Measurements from ENCODE around the gene CFAP97. TPM values are rescaled to one million over a fixed set of nuclear protein-coding genes. Genes with fewer than 3 reads are reported as not detected.
"Not testable (repeated sequence)": the region's sequence is repeated elsewhere in the genome, so short reads cannot be mapped to it uniquely, and the experiment has no call there.

CFAP97 gene
- total RNA-seq, 1 donor from 2014 or later: 27.5 TPM

- Mint-ChIP-seq H3K4me1 (ENCODE audit: low read depth) (no peaks in the 10 kb centered on the region), H3K27me3 (peaks cover 36% of the 10 kb centered on the region), H3K27ac (no peak overlapping the region), H3K36me3 (ENCODE audit: insufficient read depth) (no peaks in the 10 kb centered on the region), H3K9me3 (ENCODE audit: low read depth) (no peaks in the 10 kb centered on the region), H3K4me3 (ENCODE audit: low read depth) (peak overlapping the region; percentile 70)
- TF ChIP-seq, protein P1, sequence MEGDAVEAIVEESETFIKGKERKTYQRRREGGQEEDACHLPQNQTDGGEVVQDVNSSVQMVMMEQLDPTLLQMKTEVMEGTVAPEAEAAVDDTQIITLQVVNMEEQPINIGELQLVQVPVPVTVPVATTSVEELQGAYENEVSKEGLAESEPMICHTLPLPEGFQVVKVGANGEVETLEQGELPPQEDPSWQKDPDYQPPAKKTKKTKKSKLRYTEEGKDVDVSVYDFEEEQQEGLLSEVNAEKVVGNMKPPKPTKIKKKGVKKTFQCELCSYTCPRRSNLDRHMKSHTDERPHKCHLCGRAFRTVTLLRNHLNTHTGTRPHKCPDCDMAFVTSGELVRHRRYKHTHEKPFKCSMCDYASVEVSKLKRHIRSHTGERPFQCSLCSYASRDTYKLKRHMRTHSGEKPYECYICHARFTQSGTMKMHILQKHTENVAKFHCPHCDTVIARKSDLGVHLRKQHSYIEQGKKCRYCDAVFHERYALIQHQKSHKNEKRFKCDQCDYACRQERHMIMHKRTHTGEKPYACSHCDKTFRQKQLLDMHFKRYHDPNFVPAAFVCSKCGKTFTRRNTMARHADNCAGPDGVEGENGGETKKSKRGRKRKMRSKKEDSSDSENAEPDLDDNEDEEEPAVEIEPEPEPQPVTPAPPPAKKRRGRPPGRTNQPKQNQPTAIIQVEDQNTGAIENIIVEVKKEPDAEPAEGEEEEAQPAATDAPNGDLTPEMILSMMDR (IDR thresholded peaks at IDR 0.05; ENCODE audit: unreplicated experiment): no peak
- DNase-seq (ENCODE audit: low spot score, unreplicated experiment): peak; percentile 23
These were observed 76.5 kb downstream of the CFAP97 start for GRCh38 chr4:185127021-185127925.

- Mint-ChIP-seq H3K4me3 (ENCODE audit: low read depth) (no peak overlapping the region), H3K4me1 (ENCODE audit: low read depth) (no peaks in the 10 kb centered on the region), H3K27ac (no peak overlapping the region), H3K27me3 (peaks cover 29% of the 10 kb centered on the region), H3K36me3 (ENCODE audit: insufficient read depth) (no peaks in the 10 kb centered on the region), H3K9me3 (ENCODE audit: low read depth) (no peaks in the 10 kb centered on the region)
- DNase-seq (ENCODE audit: low spot score, unreplicated experiment): no peak
- TF ChIP-seq, protein P1 (IDR thresholded peaks at IDR 0.05; ENCODE audit: unreplicated experiment): no peak
These were observed 79.8 kb downstream of the CFAP97 start for GRCh38 chr4:185124006-185124405.

DNA sequence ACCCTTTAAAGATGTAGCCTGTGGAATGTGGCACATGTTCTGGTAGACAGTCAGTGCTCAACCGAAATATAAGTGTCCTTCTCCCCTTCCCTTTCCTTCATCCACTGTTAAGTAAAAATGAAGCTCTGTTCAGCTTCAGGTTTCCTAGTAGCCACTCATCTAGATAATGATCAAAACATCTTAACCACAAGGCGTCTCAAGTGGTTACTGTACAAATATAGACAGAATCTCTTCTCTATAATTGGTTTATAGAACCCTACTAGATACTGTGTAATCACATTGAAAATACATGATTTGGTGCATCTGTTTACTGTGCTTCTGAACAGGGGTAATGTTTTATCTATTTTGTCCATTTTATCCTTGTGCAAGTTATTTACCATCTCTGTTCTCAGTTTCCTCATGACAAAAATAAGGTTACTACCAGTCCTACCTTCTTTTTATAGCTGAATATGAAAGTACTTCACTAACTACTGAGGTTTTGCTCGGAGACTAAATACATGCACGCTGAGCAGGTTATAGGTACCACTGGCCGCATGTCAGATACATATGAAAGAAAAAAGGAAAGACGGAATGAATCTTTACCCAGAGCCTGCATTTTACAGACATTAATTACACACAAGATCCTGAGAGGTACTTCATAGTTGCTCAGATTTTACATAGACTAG, 81.0 kb downstream of the CFAP97 start:
- Mint-ChIP-seq H3K4me3 (ENCODE audit: low read depth) (no peak overlapping the region), H3K27ac (no peak overlapping the region), H3K4me1 (ENCODE audit: low read depth) (no peaks in the 10 kb centered on the region), H3K9me3 (ENCODE audit: low read depth) (no peaks in the 10 kb centered on the region), H3K36me3 (ENCODE audit: insufficient read depth) (no peaks in the 10 kb centered on the region), H3K27me3 (peaks cover 24% of the 10 kb centered on the region)
- DNase-seq (ENCODE audit: low spot score, unreplicated experiment): no peak
- TF ChIP-seq, protein P1 (IDR thresholded peaks at IDR 0.05; ENCODE audit: unreplicated experiment): no peak

DNA sequence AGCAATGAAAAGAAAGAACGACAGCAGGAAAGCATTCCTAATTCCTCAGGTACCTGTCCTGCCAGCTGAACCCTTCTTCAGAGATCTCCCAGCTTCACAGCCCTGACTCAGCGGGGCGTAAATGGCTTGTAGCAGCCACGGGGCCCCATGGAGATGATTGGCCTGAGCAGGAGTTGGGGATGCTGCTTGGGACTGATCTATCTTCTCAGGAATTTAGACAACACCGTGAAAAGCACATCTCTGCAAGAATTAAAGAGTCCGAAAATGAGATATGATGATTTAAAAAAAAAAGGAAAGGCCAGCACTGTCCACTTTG, 83.2 kb downstream of the CFAP97 start:
- Mint-ChIP-seq H3K4me1 (ENCODE audit: low read depth) (peaks cover 12% of the 10 kb centered on the region), H3K9me3 (ENCODE audit: low read depth) (no peaks in the 10 kb centered on the region), H3K36me3 (ENCODE audit: insufficient read depth) (no peaks in the 10 kb centered on the region), H3K4me3 (ENCODE audit: low read depth) (no peak overlapping the region), H3K27ac (no peak overlapping the region), H3K27me3 (peaks cover 17% of the 10 kb centered on the region)
- TF ChIP-seq, protein P1 (IDR thresholded peaks at IDR 0.05; ENCODE audit: unreplicated experiment): no peak
- DNase-seq (ENCODE audit: low spot score, unreplicated experiment): no peak

- Mint-ChIP-seq H3K4me1 (ENCODE audit: low read depth) (peaks cover 12% of the 10 kb centered on the region), H3K27me3 (peaks cover 16% of the 10 kb centered on the region), H3K36me3 (ENCODE audit: insufficient read depth) (no peaks in the 10 kb centered on the region), H3K27ac (no peak overlapping the region), H3K4me3 (ENCODE audit: low read depth) (no peak overlapping the region), H3K9me3 (ENCODE audit: low read depth) (no peaks in the 10 kb centered on the region)
- no peak for DNase-seq (ENCODE audit: low spot score, unreplicated experiment)
- TF ChIP-seq, protein P1 (IDR thresholded peaks at IDR 0.05; ENCODE audit: unreplicated experiment): no peak
These were observed 83.7 kb downstream of the CFAP97 start for GRCh38 chr4:185119927-185120630.

- H3K4me1 Mint-ChIP-seq (ENCODE audit: low read depth): peaks cover 12% of the 10 kb centered on the region
- not testable (repeated sequence) for H3K4me3 Mint-ChIP-seq (ENCODE audit: low read depth); H3K27ac Mint-ChIP-seq
These were observed 84.3 kb downstream of the CFAP97 start for GRCh38 chr4:185119467-185119866.

More at GRCh38 chr4:185119467-185119866, 84.3 kb downstream of the CFAP97 start:
- H3K9me3 Mint-ChIP-seq (ENCODE audit: low read depth); H3K36me3 Mint-ChIP-seq (ENCODE audit: insufficient read depth); DNase-seq (ENCODE audit: low spot score, unreplicated experiment): not testable (repeated sequence)
- peaks cover 12% of the 10 kb centered on the region for H3K27me3 Mint-ChIP-seq
